GM12878 (cell line): ENCODE measurements around the gene TMPRSS13. TPM values are rescaled to one million over a fixed set of nuclear protein-coding genes. Genes with fewer than 3 reads are reported as not detected.
A peak's percentile ranks its signal among the peaks of the same experiment; 100 is the strongest.

Experiments used
- ATAC-seq: fragments of 200-7000 bp; cut with Tn5 transposase; 3 replicates; pipeline ENCODE4 v1.9.1; 2020; ENCODE audit warnings: mild to moderate bottlenecking, moderate library complexity
- Bru-seq: library from RNA; stranded (reverse); fragments of 400-500 nt; gene quantifications from one replicate; lab custom pipeline; 2021; lab: Mats Ljungman, UMichigan
- BruChase-seq, 2 experiments: library from RNA; stranded (reverse); fragments of 400-500 nt; gene quantifications; one replicate each; lab custom pipeline; 2021; lab: Mats Ljungman, UMichigan
- BruUV-seq: library from RNA; stranded (reverse); fragments of 400-500 nt; replicated peaks from 2 replicates; lab custom pipeline; 2021; lab: Mats Ljungman, UMichigan
- CTCF ChIA-PET: fragments of 300-600 bp; sonication (Branson Sonifier 250); formaldehyde crosslinking; extraction: SDS; loops from one replicate; lab custom pipeline; 2021; ENCODE audit warnings: inconsistent platforms; lab: Yijun Ruan, JAX
- POLR2A ChIA-PET: fragments of 350-600 bp; formaldehyde crosslinking; extraction: SDS; loops from one replicate; lab custom pipeline; 2021; ENCODE audit warnings: inconsistent platforms; lab: Charles Lee
- RAD21 ChIA-PET: fragments of 300-600 bp; sonication (Branson Sonifier 250); formaldehyde crosslinking; loops from one replicate; lab custom pipeline; 2023; ENCODE audit warnings: antibody characterized with exemption; ENCODE audit not compliant: unreplicated experiment; lab: Charles Lee
- SMC1A ChIA-PET: fragments of 300-600 bp; sonication (Branson Sonifier 250); formaldehyde crosslinking; loops from one replicate; lab custom pipeline; 2023; ENCODE audit not compliant: unreplicated experiment, uncharacterized antibody; lab: Charles Lee
- DNase-seq: peaks from one replicate; pipeline ENCODE4 v3.0.0-alpha.2; 2011; ENCODE audit warnings: low read depth, low spot score
- FAIRE-seq: peaks from 3 replicates; lab custom pipeline; 2011; peaks lifted over from hg19 to GRCh38; lab: Jason Lieb, UNC
- H2AFZ ChIP-seq: 2 replicates; pipeline ENCODE4 v1.6.0; 2011; ENCODE audit warnings: low read depth, low read length, control low read depth; ENCODE audit not compliant: control insufficient read depth
- H3K27ac ChIP-seq: 2 replicates; pipeline ENCODE4 v1.5.1; 2011; ENCODE audit warnings: control low read depth; ENCODE audit not compliant: control insufficient read depth, insufficient read depth
- H3K27me3 ChIP-seq, 2 experiments: replicated peaks in 1 of 2; 2 replicates each; pipeline versions ENCODE4 v1.6.0 to v1.6.1; 2011; ENCODE audit warnings: low read length in 1 of 2; ENCODE audit not compliant: control insufficient read depth in 2 of 2, insufficient read depth in 2 of 2
- H3K36me3 ChIP-seq, 2 experiments: 2 replicates each; pipeline ENCODE4 v1.5.1; 2011; ENCODE audit warnings: low read length in 1 of 2; ENCODE audit not compliant: control insufficient read depth in 2 of 2, insufficient read depth in 2 of 2
- H3K4me1 ChIP-seq: 2 replicates; pipeline ENCODE4 v1.6.1; 2011; ENCODE audit warnings: mild to moderate bottlenecking, low read length, moderate library complexity, mixed read lengths; ENCODE audit not compliant: control insufficient read depth, insufficient read depth
- H3K4me2 ChIP-seq: 2 replicates; pipeline ENCODE4 v1.6.0; 2011; ENCODE audit warnings: control low read depth; ENCODE audit not compliant: control insufficient read depth, insufficient read depth
- H3K4me3 ChIP-seq: fragments of 200-600 bp; sonication (generic); 2 replicates; pipeline ENCODE4 v1.5.1; 2016
- H3K79me2 ChIP-seq: 2 replicates; pipeline ENCODE4 v1.6.0; 2011; ENCODE audit warnings: low read length; ENCODE audit not compliant: control insufficient read depth, insufficient read depth
- H3K9ac ChIP-seq: 2 replicates; pipeline ENCODE4 v1.8.0; 2011; ENCODE audit warnings: low read length, control low read depth, mixed read lengths; ENCODE audit not compliant: control insufficient read depth, insufficient read depth
- H3K9me3 ChIP-seq: replicated peaks from 3 replicates; pipeline ENCODE4 v1.5.1; 2011; ENCODE audit warnings: mild to moderate bottlenecking, low read length; ENCODE audit not compliant: control insufficient read depth, insufficient read depth
- H4K20me1 ChIP-seq: 2 replicates; pipeline ENCODE4 v1.6.0; 2011; ENCODE audit not compliant: control insufficient read depth, insufficient read depth
- BMI1 ChIP-seq: fragments of 450-650 bp; IDR thresholded peaks from 2 replicates; pipeline ENCODE4 v1.6.1; 2016; ENCODE audit warnings: mild to moderate bottlenecking, moderate library complexity, borderline replicate concordance
- ETV6 ChIP-seq, 2 experiments: fragments of 450-650 bp in 1 of 2; IDR thresholded peaks in 1 of 2; conservative IDR thresholded peaks in 1 of 2; 2 replicates each; pipeline ENCODE4 v1.6.1; 2014; ENCODE audit warnings: antibody characterized with exemption in 1 of 2, borderline replicate concordance in 1 of 2, low read depth in 1 of 2, mild to moderate bottlenecking in 1 of 2, moderate library complexity in 1 of 2
- IRF4 ChIP-seq: IDR thresholded peaks from 2 replicates; pipeline ENCODE4 v1.6.1; 2011; ENCODE audit warnings: low read depth, low read length
- MYC ChIP-seq: IDR thresholded peaks from 2 replicates; pipeline ENCODE4 v1.6.1; 2011; ENCODE audit warnings: mild to moderate bottlenecking, low read length, moderate library complexity, inconsistent platforms; ENCODE audit not compliant: insufficient read depth, insufficient replicate concordance, insufficient read length, severe bottlenecking
- POLR2AphosphoS2 ChIP-seq: IDR thresholded peaks from 2 replicates; pipeline ENCODE4 v1.6.1; 2011; ENCODE audit warnings: low read depth, mild to moderate bottlenecking, low read length, improper control_type of control experiment, moderate library complexity
- SIX5 ChIP-seq: IDR thresholded peaks from 2 replicates; pipeline ENCODE4 v1.6.1; 2011; ENCODE audit warnings: mild to moderate bottlenecking, low read depth, low read length, moderate library complexity; ENCODE audit not compliant: severe bottlenecking
- SMAD5 ChIP-seq: IDR thresholded peaks from 2 replicates; pipeline ENCODE4 v1.6.1; 2016; ENCODE audit warnings: antibody characterized with exemption, low read depth
- SPI1 ChIP-seq: IDR thresholded peaks from 2 replicates; pipeline ENCODE4 v1.6.1; 2011; ENCODE audit warnings: low read depth, mild to moderate bottlenecking, low read length, moderate library complexity, borderline replicate concordance; ENCODE audit not compliant: insufficient read depth
- SRF ChIP-seq, 2 experiments: IDR thresholded peaks; 2 replicates each; pipeline ENCODE4 v1.6.1; 2011; ENCODE audit warnings: low read depth in 2 of 2, low read length in 2 of 2, mild to moderate bottlenecking in 1 of 2, moderate library complexity in 1 of 2
- ZNF217 ChIP-seq: fragments of 450-650 bp; IDR thresholded peaks from 2 replicates; pipeline ENCODE4 v1.6.1; 2017; ENCODE audit warnings: antibody characterized with exemption, mild to moderate bottlenecking
- ZNF24 ChIP-seq: fragments of 450-650 bp; IDR thresholded peaks from 2 replicates; pipeline ENCODE4 v1.6.1; 2017; ENCODE audit warnings: antibody characterized with exemption, mild to moderate bottlenecking
- WGBS: methylation state at CpG from one replicate; pipeline ENCODE4 v1.1.6; 2016; ENCODE audit warnings: low lambda C conversion rate; ENCODE audit not compliant: insufficient replicate concordance, insufficient coverage; ENCODE audit errors: missing lambda C conversion rate; 5-methylcytosine and 5-hydroxymethylcytosine counted together
- in situ Hi-C: fragments of 300-500 bp; cut with MboI; formaldehyde crosslinking; loops from 9 replicates; pipeline ENCODE4 v1.14.3; 2018; ENCODE audit warnings: mixed read lengths
- intact Hi-C: fragments of 100-400 bp; cut with micrococcal nuclease; formaldehyde crosslinking; loops from one replicate; pipeline ENCODE4 v1.14.2; 2022; ENCODE audit not compliant: unreplicated experiment
- long read RNA-seq, 2 experiments: library from polyadenylated mRNA; unstranded; transcript quantifications; one replicate each; pipeline ENCODE4 v2.0.0, GENCODE V29; 2019 to 2020
- polyA minus RNA-seq, 3 experiments: library from RNA; depleted of rRNA, polyadenylated mRNA; stranded (reverse); fragments of >200 nt; gene quantifications; 2 replicates each; pipeline ENCODE4 v1.2.3, GENCODE V29; 2011
- polyA plus RNA-seq, 11 experiments: library from polyadenylated mRNA; depleted of rRNA in 4 of 11; unstranded in 6 of 11; stranded (reverse) in 5 of 11; fragments of >200 nt; fragmentation: Nextera tagmentation in 4 of 11; fragmentation: Illumina TruSeq in 1 of 11; extraction: Ambion mirVana in 4 of 11; extraction: Trizol in 1 of 11; gene quantifications; 1 replicate in 1 of 11; 2 replicates in 10 of 11; pipeline versions ENCODE4 v1.2.1 to v1.2.3, GENCODE V29; 2011 to 2016; ENCODE audit warnings: inconsistent platforms in 2 of 11, missing spikeins in 2 of 11, low read depth in 1 of 11
- total RNA-seq, 4 experiments: library from RNA; depleted of rRNA in 3 of 4; stranded (reverse); fragments of >200 nt in 3 of 4; fragmentation: Illumina TruSeq in 1 of 4; extraction: Trizol in 1 of 4; gene quantifications; 2 replicates each; pipeline versions ENCODE4 v1.2.1 to v1.2.3, GENCODE V29; 2013 to 2021
- TF ChIP-seq, protein P1 (sequence below): fragments of 450-650 bp; conservative IDR thresholded peaks from 2 replicates; pipeline ENCODE4 v1.6.1; 2017; ENCODE audit warnings: mild to moderate bottlenecking, moderate library complexity

TMPRSS13 gene
- total RNA-seq (2013; cell fraction: nucleolus; rRNA removed) = 1.6 TPM in 2 replicates
- total RNA-seq (2014; rRNA removed) = 0.23 and 0.65 TPM in 2 replicates
- 0.18 and 0.45 TPM in 2 replicates for total RNA-seq (2014; rRNA removed; fragmentation: Illumina TruSeq; extraction: Trizol)
- total RNA-seq (2021) = 0.46 and 0.66 TPM in 2 replicates
- 0.18 TPM for polyA plus RNA-seq (2011; ENCODE audit: low read depth)
- polyA plus RNA-seq (2011; rRNA removed) = 0.49 and 0.50 TPM in 2 replicates
- polyA plus RNA-seq (2011; cell fraction: cytosol; rRNA removed) = 0.53 and 0.61 TPM in 2 replicates
- 1.8 and 2.9 TPM in 2 replicates for polyA plus RNA-seq (2011; cell fraction: nucleus; rRNA removed)
- polyA plus RNA-seq (2012) = 0.35 and 0.37 TPM in 2 replicates
- 0.22 and 0.24 TPM in 2 replicates for polyA plus RNA-seq (2014; fragmentation: Illumina TruSeq; extraction: Trizol)
- polyA plus RNA-seq (2014; fragmentation: Nextera tagmentation; extraction: Ambion mirVana) = under 1 TPM in 1 of 2 experiments, not detected in 1; 0.05 TPM
- 0.29 and 0.57 TPM in 2 replicates for polyA plus RNA-seq (2014; rRNA removed)
- under 1 TPM in 1 of 2 experiments, not detected in 1; 0.09 TPM for polyA plus RNA-seq (2016; fragmentation: Nextera tagmentation; extraction: Ambion mirVana)
- 0.15 and 0.41 TPM in 2 replicates for polyA minus RNA-seq (2011; rRNA and poly(A)+ RNA removed)
- polyA minus RNA-seq (2011; cell fraction: cytosol; rRNA and poly(A)+ RNA removed) = not detected in 2 replicates
- polyA minus RNA-seq (2011; cell fraction: nucleus; rRNA and poly(A)+ RNA removed) = 0.48 and 0.57 TPM in 2 replicates
- Bru-seq, nascent RNA = percentile 38 among the genes with signal in this experiment
- percentile 34 among the genes with signal in this experiment for BruChase-seq, experiment 1, labeled RNA remaining after a 6-hour chase
- BruChase-seq, experiment 2, labeled RNA remaining after a 2-hour chase = percentile 37 among the genes with signal in this experiment
- long read RNA-seq, experiment 1 = 0 reads
- long read RNA-seq, experiment 2 = 0 reads

DNA sequence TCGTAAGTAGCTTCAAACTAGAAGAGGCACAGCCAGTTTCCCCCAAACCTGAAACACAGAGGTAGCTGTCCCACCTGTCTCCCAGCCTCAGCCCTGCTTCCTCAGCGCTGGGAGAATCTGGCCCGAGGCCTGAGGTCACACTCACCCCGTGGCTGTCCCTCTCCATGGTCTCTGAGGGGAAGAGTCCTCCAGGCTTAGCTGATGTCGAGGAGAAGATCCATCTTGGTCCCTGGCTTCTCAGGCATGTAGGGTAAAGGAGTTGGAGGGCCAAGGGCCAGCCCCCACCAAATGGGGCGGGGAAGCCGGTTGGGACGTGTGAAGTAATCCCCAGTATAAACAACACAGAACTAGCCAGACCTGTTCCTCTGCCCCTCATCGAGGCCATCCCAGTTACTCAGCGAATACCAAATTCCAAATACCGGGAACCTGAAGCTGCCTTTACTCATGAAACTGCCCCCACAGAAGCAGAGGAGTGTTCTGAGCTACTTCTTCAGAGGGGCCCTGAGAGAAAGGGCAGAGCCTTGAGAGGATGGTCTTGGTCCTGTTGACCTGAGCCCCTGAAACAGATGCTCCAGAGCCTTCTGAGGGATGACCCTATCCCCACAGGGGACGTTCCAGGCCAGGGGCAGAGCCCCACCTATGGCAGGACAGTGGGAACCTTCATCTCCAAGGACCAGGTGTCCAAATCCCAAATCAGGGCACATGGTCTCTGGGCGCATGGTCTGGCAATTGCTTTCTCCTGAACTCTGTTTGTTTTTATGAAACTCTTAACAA, at the start of gene TMPRSS13:
TSS of gene TMPRSS13 (minus strand) at position 261 of the 774 bp plus-strand sequence. CDS start at position 166, 95 bp downstream.
- DNase-seq = no peak
- peak within 1 kb of the TSS; percentile 46; the same call in 1 of the 2 replicates for H3K4me2 ChIP-seq
- H3K36me3 ChIP-seq = no peaks in the 10 kb centered on the region
- BruUV-seq = no TSS peak
- SMC1A ChIA-PET = interaction anchor here (0.9 to 10.7 kb wide), 5 partner anchors 9 to 22 kb away, joined by 4 to 160 read pairs (median 8); no protein-coding TSS in a partner anchor
- H3K4me1 ChIP-seq = peaks cover 26% of the 10 kb centered on the region
- H3K27me3 ChIP-seq = no peaks in the 10 kb centered on the region
- intact Hi-C loops = no loop called here
- RAD21 ChIA-PET = interaction anchor here (1.0 to 8.9 kb wide), 4 partner anchors 17 to 114 kb away, joined by 3 to 91 read pairs (median 5); no protein-coding TSS in a partner anchor
- TF ChIP-seq ZNF24 (no peak), ETV6 (conservative IDR thresholded peaks at IDR 0.05 in 1 of 2, IDR thresholded peaks at IDR 0.05 in 1 of 2; ENCODE audit: borderline replicate concordance in 1 of 2, low read depth in 1 of 2) (no peak), POLR2AphosphoS2 (no peak), SPI1 (no peak), ZNF217 (no peak), BMI1 (no peak), SMAD5 (no peak), SIX5 (no peak), SRF (IDR thresholded peaks at IDR 0.05; ENCODE audit: low read depth in 2 of 2, low read length in 2 of 2) (no peak), MYC (no peak), IRF4 (no peak)
- TF ChIP-seq, protein P1, sequence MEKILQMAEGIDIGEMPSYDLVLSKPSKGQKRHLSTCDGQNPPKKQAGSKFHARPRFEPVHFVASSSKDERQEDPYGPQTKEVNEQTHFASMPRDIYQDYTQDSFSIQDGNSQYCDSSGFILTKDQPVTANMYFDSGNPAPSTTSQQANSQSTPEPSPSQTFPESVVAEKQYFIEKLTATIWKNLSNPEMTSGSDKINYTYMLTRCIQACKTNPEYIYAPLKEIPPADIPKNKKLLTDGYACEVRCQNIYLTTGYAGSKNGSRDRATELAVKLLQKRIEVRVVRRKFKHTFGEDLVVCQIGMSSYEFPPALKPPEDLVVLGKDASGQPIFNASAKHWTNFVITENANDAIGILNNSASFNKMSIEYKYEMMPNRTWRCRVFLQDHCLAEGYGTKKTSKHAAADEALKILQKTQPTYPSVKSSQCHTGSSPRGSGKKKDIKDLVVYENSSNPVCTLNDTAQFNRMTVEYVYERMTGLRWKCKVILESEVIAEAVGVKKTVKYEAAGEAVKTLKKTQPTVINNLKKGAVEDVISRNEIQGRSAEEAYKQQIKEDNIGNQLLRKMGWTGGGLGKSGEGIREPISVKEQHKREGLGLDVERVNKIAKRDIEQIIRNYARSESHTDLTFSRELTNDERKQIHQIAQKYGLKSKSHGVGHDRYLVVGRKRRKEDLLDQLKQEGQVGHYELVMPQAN = no peak
- CTCF ChIA-PET = interaction anchor here (0.9 to 5.7 kb wide), 9 partner anchors 10 to 112 kb away, joined by 3 to 59 read pairs (median 3); no protein-coding TSS in a partner anchor
- no peaks in the 10 kb centered on the region for H4K20me1 ChIP-seq
- H3K4me3 ChIP-seq = no peak within 1 kb of the TSS
- H3K27ac ChIP-seq = no peak within 1 kb of the TSS
- POLR2A ChIA-PET = interaction anchor here (0.8 to 1.6 kb wide), 3 partner anchors 22 to 114 kb away, joined by 3 to 5 read pairs (median 5); no protein-coding TSS in a partner anchor
- in situ Hi-C loops = no loop called here
- H3K79me2 ChIP-seq = no peaks in the 10 kb centered on the region
- no peak within 1 kb of the TSS for H3K9ac ChIP-seq
- no peaks in the 10 kb centered on the region for H3K9me3 ChIP-seq
- no peak for FAIRE-seq
- 53% methylated on average over 13 of the region's 13 CpGs for WGBS
- no peak for ATAC-seq
- no peak within 1 kb of the TSS for H2AFZ ChIP-seq
